OCI-LY7 (cell line): ENCODE data around the gene WNK2. TPM values are rescaled to one million over a fixed set of nuclear protein-coding genes. Genes with fewer than 3 reads are reported as not detected.

Experiments
- BruUV-seq: library from RNA; stranded (reverse); fragments of 400-500 nt; replicated peaks from 2 replicates; lab custom pipeline; 2021; lab: Mats Ljungman, UMichigan
- CTCF ChIA-PET: fragments of 300-600 bp; sonication (Branson Sonifier 250); formaldehyde crosslinking; loops from one replicate; lab custom pipeline; 2022; ENCODE audit warnings: antibody characterized with exemption; ENCODE audit not compliant: unreplicated experiment; lab: Charles Lee
- POLR2A ChIA-PET: fragments of 300-600 bp; sonication (Branson Sonifier 250); formaldehyde crosslinking; loops from one replicate; lab custom pipeline; 2022; ENCODE audit warnings: antibody characterized with exemption; lab: Charles Lee
- DNase-seq: peaks from one replicate; pipeline ENCODE4 v3.0.0-alpha.2; 2015; ENCODE audit warnings: low spot score
- H2AFZ ChIP-seq: fragments of 200-600 bp; sonication (generic), shearing (Covaris generic); 2 replicates; pipeline ENCODE4 v1.6.1; 2014; ENCODE audit warnings: mild to moderate bottlenecking, antibody characterized with exemption, low read length, moderate library complexity
- H3K27ac ChIP-seq: fragments of 200-600 bp; sonication (generic); 2 replicates; pipeline ENCODE4 v1.5.1; 2014; ENCODE audit warnings: mixed run types, low read depth, mild to moderate bottlenecking, moderate library complexity, low read length, inconsistent platforms; ENCODE audit not compliant: poor library complexity, severe bottlenecking
- H3K36me3 ChIP-seq: fragments of 200-600 bp; sonication (generic); 2 replicates; pipeline ENCODE4 v1.6.1; 2014; ENCODE audit warnings: mild to moderate bottlenecking, antibody characterized with exemption, low read length, moderate library complexity, mixed read lengths; ENCODE audit not compliant: insufficient read depth
- H3K4me1 ChIP-seq: fragments of 200-600 bp; sonication (generic); 2 replicates; pipeline ENCODE4 v1.5.1; 2014; ENCODE audit warnings: mild to moderate bottlenecking, low read length; ENCODE audit not compliant: insufficient read depth, poor library complexity, severe bottlenecking
- H3K4me2 ChIP-seq: fragments of 200-600 bp; sonication (generic); 2 replicates; pipeline ENCODE4 v1.6.1; 2014; ENCODE audit warnings: mild to moderate bottlenecking, low read length
- H3K4me3 ChIP-seq: fragments of 200-600 bp; sonication (generic); 2 replicates; pipeline ENCODE4 v1.5.1; 2014; ENCODE audit warnings: mild to moderate bottlenecking, low read depth, low read length; ENCODE audit not compliant: poor library complexity, severe bottlenecking
- H3K79me2 ChIP-seq: fragments of 200-600 bp; sonication (generic); 2 replicates; pipeline ENCODE4 v1.6.1; 2016; ENCODE audit warnings: low read depth, mild to moderate bottlenecking, low read length, moderate library complexity, mixed read lengths; ENCODE audit not compliant: insufficient read depth
- H3K9me2 ChIP-seq: fragments of 200-600 bp; sonication (generic); 2 replicates; pipeline ENCODE4 v1.6.1; 2016; ENCODE audit warnings: mild to moderate bottlenecking, low read length, mixed read lengths; ENCODE audit not compliant: insufficient read depth
- H3K9me3 ChIP-seq: fragments of 200-600 bp; sonication (generic); 2 replicates; pipeline ENCODE4 v1.6.1; 2014; ENCODE audit warnings: mild to moderate bottlenecking, mixed run types, low read length, mixed read lengths
- H4K20me1 ChIP-seq: fragments of 200-600 bp; sonication (generic); 2 replicates; pipeline ENCODE4 v1.6.1; 2014; ENCODE audit warnings: mild to moderate bottlenecking, antibody characterized with exemption, low read length, moderate library complexity, mixed read lengths; ENCODE audit not compliant: insufficient read depth
- CTCF ChIP-seq: fragments of 200-600 bp; sonication (generic); conservative IDR thresholded peaks from 2 replicates; pipeline ENCODE4 v1.5.1; 2014; ENCODE audit warnings: mild to moderate bottlenecking, antibody characterized with exemption, low read length, moderate library complexity, mixed read lengths
- EZH2phosphoT487 ChIP-seq: fragments of 200-600 bp; sonication (generic); IDR thresholded peaks from 2 replicates; pipeline ENCODE4 v1.6.1; 2018; ENCODE audit warnings: low read depth, borderline replicate concordance, mild to moderate bottlenecking, mixed run types, antibody characterized with exemption, low read length, moderate library complexity, mixed read lengths
- intact Hi-C: fragments of 100-400 bp; cut with micrococcal nuclease; formaldehyde crosslinking; loops from one replicate; pipeline ENCODE4 v1.10.0; 2022; ENCODE audit not compliant: unreplicated experiment
- total RNA-seq, 2 experiments: library from RNA; depleted of rRNA in 1 of 2; stranded (reverse); fragments of >200 nt in 1 of 2; shearing (Covaris generic) in 1 of 2; gene quantifications; 2 replicates each; pipeline ENCODE4 v1.2.3, GENCODE V29; 2014 to 2022

WNK2 gene
- total RNA-seq, 2 experiments from 2014 or later: 142 to 194 TPM

GRCh38 chr9:93183131-93183662 is 742 bp upstream of the WNK2 start:
- H3K9me3 ChIP-seq: no peaks in the 10 kb centered on the region
- peak overlapping the region; percentile 70 for H3K4me3 ChIP-seq
- intact Hi-C loops: no loop called here
- POLR2A ChIA-PET: no interaction called here
- H4K20me1 ChIP-seq: no peaks in the 10 kb centered on the region
- no peaks in the 10 kb centered on the region for H3K36me3 ChIP-seq
- no peak for TF ChIP-seq EZH2phosphoT487
- TF ChIP-seq CTCF: no peak
- DNase-seq: no peak
- peak overlapping the region; percentile 55; the same call in 1 of the 2 replicates for H2AFZ ChIP-seq
- CTCF ChIA-PET: no interaction called here
- peaks cover 19% of the 10 kb centered on the region for H3K4me1 ChIP-seq
- H3K4me2 ChIP-seq: peak overlapping the region; percentile 82
- H3K79me2 ChIP-seq: no peaks in the 10 kb centered on the region
- H3K9me2 ChIP-seq: no peaks in the 10 kb centered on the region
- no peak overlapping the region for H3K27ac ChIP-seq
- BruUV-seq: no TSS peak

GRCh38 chr9:93184432-93185265 is 710 bp downstream of the WNK2 start:
- no peak for DNase-seq

More at GRCh38 chr9:93184432-93185265, 710 bp downstream of the WNK2 start:
- ChIA-PET POLR2A (no interaction called here), CTCF (no interaction called here)
- peaks cover 20% of the 10 kb centered on the region for H3K4me1 ChIP-seq
- no peak overlapping the region for H3K27ac ChIP-seq
- H2AFZ ChIP-seq: peak overlapping the region; percentile 24; the same call in 1 of the 2 replicates
- H3K4me2 ChIP-seq: peak overlapping the region; percentile 82
- BruUV-seq: no TSS peak
- intact Hi-C loops: no loop called here
- TF ChIP-seq EZH2phosphoT487 (no peak), CTCF (no peak)
- H4K20me1 ChIP-seq: no peaks in the 10 kb centered on the region
- no peaks in the 10 kb centered on the region for H3K36me3 ChIP-seq
- H3K4me3 ChIP-seq: peak overlapping the region; percentile 70
- H3K9me2 ChIP-seq: no peaks in the 10 kb centered on the region
- H3K79me2 ChIP-seq: no peaks in the 10 kb centered on the region
- H3K9me3 ChIP-seq: no peaks in the 10 kb centered on the region
